A549 (cell line): Measurements from ENCODE around the gene SUGP2. TPM values are rescaled to one million over a fixed set of nuclear protein-coding genes. Genes with fewer than 3 reads are reported as not detected.

Experiments used
- ATAC-seq, 2 experiments: fragments of 200-7000 bp in 1 of 2; fragments of >200 bp in 1 of 2; cut with Nextera tagmentation in 1 of 2; cut with Tn5 transposase in 1 of 2; 3 replicates each; pipeline versions ENCODE4 v1.8.0 to v1.9.1; 2018 to 2020; ENCODE audit warnings: mild to moderate bottlenecking in 1 of 2, moderate library complexity in 1 of 2
- CTCF ChIA-PET: fragments of 300-600 bp; sonication (Branson Sonifier 250); formaldehyde crosslinking; extraction: SDS; loops from one replicate; lab custom pipeline; 2021; ENCODE audit warnings: antibody characterized with exemption, inconsistent platforms; lab: Yijun Ruan, JAX
- POLR2A ChIA-PET: fragments of 350-600 bp; formaldehyde crosslinking; extraction: SDS; loops from one replicate; lab custom pipeline; 2021; ENCODE audit warnings: antibody characterized with exemption, inconsistent platforms; lab: Yijun Ruan, JAX
- DNase-seq, 2 experiments: peaks; one replicate each; pipeline versions ENCODE4 v3.0.0 to v3.0.0-alpha.2; 2011 to 2016; ENCODE audit warnings: low read depth in 1 of 2, low spot score in 1 of 2
- FAIRE-seq: peaks from 2 replicates; lab custom pipeline; 2011; peaks lifted over from hg19 to GRCh38; lab: Jason Lieb, UNC
- H3K27ac ChIP-seq, 2 experiments: fragments of >200 bp; sonication (Bioruptor Twin); formaldehyde crosslinking; 3 replicates each; pipeline ENCODE4 v1.5.1; 2016 to 2017
- H3K4me1 ChIP-seq: fragments of >200 bp; sonication (Bioruptor Twin); formaldehyde crosslinking; 3 replicates; pipeline ENCODE4 v1.6.1; 2016
- H3K4me2 ChIP-seq: fragments of >200 bp; sonication (Bioruptor Twin); formaldehyde crosslinking; 3 replicates; pipeline ENCODE4 v1.6.1; 2016
- H3K4me3 ChIP-seq: fragments of >200 bp; sonication (Bioruptor Twin); formaldehyde crosslinking; 3 replicates; pipeline ENCODE4 v1.5.1; 2016
- H3K9me3 ChIP-seq: fragments of >200 bp; sonication (Bioruptor Twin); formaldehyde crosslinking; 3 replicates; pipeline ENCODE4 v1.6.1; 2016
- CBX8 ChIP-seq: fragments of 200-600 bp; sonication (generic); IDR thresholded peaks from 2 replicates; pipeline ENCODE4 v1.6.1; 2016
- CHD4 ChIP-seq: fragments of 200-600 bp; sonication (generic); IDR thresholded peaks from 2 replicates; pipeline ENCODE4 v1.6.1; 2016; ENCODE audit warnings: antibody characterized with exemption, mild to moderate bottlenecking, borderline replicate concordance
- EHF ChIP-seq: fragments of 250-450 bp; sonication (Bioruptor Pico); IDR thresholded peaks from 2 replicates; pipeline ENCODE4 v1.5.0; 2020; ENCODE audit warnings: mild to moderate bottlenecking
- ESRRA ChIP-seq: fragments of 150-350 bp; IDR thresholded peaks from 2 replicates; pipeline ENCODE4 v1.6.1; 2014; ENCODE audit warnings: mild to moderate bottlenecking, low read length, borderline replicate concordance
- FOXS1 ChIP-seq: fragments of 250-450 bp; sonication (Bioruptor Pico); IDR thresholded peaks from 2 replicates; pipeline ENCODE4 v1.5.0; 2020; ENCODE audit warnings: mild to moderate bottlenecking, moderate library complexity
- GATA3 ChIP-seq: IDR thresholded peaks from 2 replicates; pipeline ENCODE4 v1.6.1; 2012; ENCODE audit warnings: borderline replicate concordance
- HDAC2 ChIP-seq: fragments of 200-600 bp; sonication (generic); IDR thresholded peaks from 2 replicates; pipeline ENCODE4 v1.6.1; 2016
- HEYL ChIP-seq: fragments of 250-450 bp; sonication (Bioruptor Pico); IDR thresholded peaks from 2 replicates; pipeline ENCODE4 v1.8.0; 2021; ENCODE audit warnings: mild to moderate bottlenecking, moderate library complexity
- HOXA7 ChIP-seq: fragments of 250-450 bp; sonication (Bioruptor Pico); IDR thresholded peaks from 2 replicates; pipeline ENCODE4 v1.5.0; 2020; ENCODE audit warnings: mild to moderate bottlenecking, moderate library complexity
- HOXB13 ChIP-seq: fragments of 250-450 bp; sonication (Bioruptor Pico); IDR thresholded peaks from 2 replicates; pipeline ENCODE4 v1.5.0; 2020; ENCODE audit warnings: low read depth, mild to moderate bottlenecking, moderate library complexity
- HOXB5 ChIP-seq: fragments of 250-450 bp; sonication (Bioruptor Pico); IDR thresholded peaks from 2 replicates; pipeline ENCODE4 v1.5.0; 2020; ENCODE audit warnings: mild to moderate bottlenecking, moderate library complexity
- JUN ChIP-seq, 2 experiments: fragments of >200 bp; sonication (Bioruptor Twin); formaldehyde crosslinking; IDR thresholded peaks; 2 replicates in 1 of 2; 3 replicates in 1 of 2; pipeline ENCODE4 v1.6.1; 2016 to 2017
- NFE2L2 ChIP-seq: fragments of 150-350 bp; conservative IDR thresholded peaks from 2 replicates; pipeline ENCODE4 v1.6.1; 2014; ENCODE audit warnings: low read length
- NR3C1 ChIP-seq: fragments of >200 bp; sonication (Bioruptor Twin); formaldehyde crosslinking; IDR thresholded peaks from 3 replicates; pipeline ENCODE4 v1.6.1; 2017
- PHF8 ChIP-seq: fragments of 200-600 bp; sonication (generic); IDR thresholded peaks from 2 replicates; pipeline ENCODE4 v1.6.1; 2016; ENCODE audit warnings: low read depth, mild to moderate bottlenecking, antibody characterized with exemption, moderate library complexity, borderline replicate concordance
- POLR2AphosphoS2 ChIP-seq: conservative IDR thresholded peaks from 2 replicates; pipeline ENCODE4 v1.6.1; 2012; ENCODE audit warnings: low read length, improper control_type of control experiment, inconsistent platforms
- RAD21 ChIP-seq, 2 experiments: fragments of >200 bp in 1 of 2; sonication (Bioruptor Twin) in 1 of 2; formaldehyde crosslinking in 1 of 2; IDR thresholded peaks in 1 of 2; conservative IDR thresholded peaks in 1 of 2; 2 replicates in 1 of 2; 3 replicates in 1 of 2; pipeline ENCODE4 v1.6.1; 2012 to 2018; ENCODE audit warnings: inconsistent platforms in 1 of 2
- RARB ChIP-seq: fragments of 250-450 bp; sonication (Bioruptor Pico); IDR thresholded peaks from 2 replicates; pipeline ENCODE4 v1.8.0; 2021; ENCODE audit warnings: mild to moderate bottlenecking, moderate library complexity
- RCOR1 ChIP-seq: fragments of 150-350 bp; IDR thresholded peaks from 2 replicates; pipeline ENCODE4 v1.6.1; 2014; ENCODE audit warnings: antibody characterized with exemption, low read length, low read depth
- TFCP2L1 ChIP-seq: fragments of 250-450 bp; sonication (Bioruptor Pico); IDR thresholded peaks from 2 replicates; pipeline ENCODE4 v1.5.0; 2021; ENCODE audit warnings: mild to moderate bottlenecking
- ZNF302 ChIP-seq: fragments of 250-450 bp; sonication (Bioruptor Pico); IDR thresholded peaks from 2 replicates; pipeline ENCODE4 v1.9.0; 2021; ENCODE audit warnings: inconsistent platforms, mild to moderate bottlenecking, moderate library complexity
- WGBS: methylation state at CpG from one replicate; pipeline ENCODE4 v1.1.6; 2017; ENCODE audit errors: missing lambda C conversion rate; 5-methylcytosine and 5-hydroxymethylcytosine counted together
- polyA plus RNA-seq, 4 experiments: library from polyadenylated mRNA; depleted of rRNA in 3 of 4; stranded (reverse); fragments of >200 nt; fragmentation: RNase III in 1 of 4; extraction: RNeasy Plus Mini Kit Qiagen cat#74134 plus additional on column Dnase treatment in 1 of 4; gene quantifications; 2 replicates in 3 of 4; 3 replicates in 1 of 4; pipeline ENCODE4 v1.2.3, GENCODE V29; 2011 to 2017
- TF ChIP-seq, protein P1 (sequence below): fragments of 250-450 bp; sonication (Bioruptor Pico); IDR thresholded peaks from 2 replicates; pipeline ENCODE4 v1.5.0; 2021; ENCODE audit warnings: mild to moderate bottlenecking, moderate library complexity, borderline replicate concordance
- TF ChIP-seq, protein P2 (sequence below): fragments of >200 bp; sonication (Bioruptor Twin); formaldehyde crosslinking; IDR thresholded peaks from 2 replicates; pipeline ENCODE4 v1.6.1; 2016
- TF ChIP-seq, protein P3 (sequence below): fragments of 150-350 bp; IDR thresholded peaks from 2 replicates; pipeline ENCODE4 v1.6.1; 2014; ENCODE audit warnings: low read depth, mild to moderate bottlenecking, low read length
- TF ChIP-seq, protein P4 (sequence below): IDR thresholded peaks from 2 replicates; pipeline ENCODE4 v1.6.1; 2012

The SUGP2 gene
- polyA plus RNA-seq, 2 of the 4 experiments (the other 2 are of a cell fraction): 42.4 to 43.9 TPM

DNA sequence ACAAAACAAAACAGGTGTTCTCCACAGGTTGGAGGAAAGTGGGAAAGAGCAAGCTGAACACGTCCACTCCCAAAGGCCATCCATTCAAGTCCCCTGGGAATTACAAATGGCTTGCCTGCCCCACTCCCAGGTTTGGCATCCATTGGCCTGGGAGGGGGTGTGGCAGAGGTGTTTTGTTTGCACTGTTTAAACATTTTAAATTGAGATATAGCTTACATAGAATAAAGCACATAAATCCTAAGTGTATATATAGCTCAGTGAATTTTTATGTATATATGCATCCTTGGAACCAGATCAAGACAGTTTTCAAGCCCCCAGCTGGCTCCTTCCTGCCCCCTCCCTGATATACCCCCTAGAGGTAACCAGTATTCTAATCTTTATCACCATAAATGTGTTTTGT, 43.2 kb upstream of the SUGP2 start:
- POLR2A ChIA-PET: no interaction called here
- Histone ChIP-seq H3K4me2 (no peak overlapping the region), H3K4me3 (no peak overlapping the region), H3K9me3 (no peaks in the 10 kb centered on the region), H3K27ac (no peak overlapping the region), H3K4me1 (no peaks in the 10 kb centered on the region)
- 44% methylated on average over 1 of the region's 1 CpG for WGBS
- DNase-seq (no peak), ATAC-seq (no peak), FAIRE-seq (no peak)
- TF ChIP-seq, protein P1, sequence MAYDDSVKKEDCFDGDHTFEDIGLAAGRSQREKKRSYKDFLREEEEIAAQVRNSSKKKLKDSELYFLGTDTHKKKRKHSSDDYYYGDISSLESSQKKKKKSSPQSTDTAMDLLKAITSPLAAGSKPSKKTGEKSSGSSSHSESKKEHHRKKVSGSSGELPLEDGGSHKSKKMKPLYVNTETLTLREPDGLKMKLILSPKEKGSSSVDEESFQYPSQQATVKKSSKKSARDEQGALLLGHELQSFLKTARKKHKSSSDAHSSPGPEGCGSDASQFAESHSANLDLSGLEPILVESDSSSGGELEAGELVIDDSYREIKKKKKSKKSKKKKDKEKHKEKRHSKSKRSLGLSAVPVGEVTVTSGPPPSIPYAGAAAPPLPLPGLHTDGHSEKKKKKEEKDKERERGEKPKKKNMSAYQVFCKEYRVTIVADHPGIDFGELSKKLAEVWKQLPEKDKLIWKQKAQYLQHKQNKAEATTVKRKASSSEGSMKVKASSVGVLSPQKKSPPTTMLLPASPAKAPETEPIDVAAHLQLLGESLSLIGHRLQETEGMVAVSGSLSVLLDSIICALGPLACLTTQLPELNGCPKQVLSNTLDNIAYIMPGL (CRISPR knock-in tag): no peak
- TF ChIP-seq POLR2AphosphoS2: no peak
- CTCF ChIA-PET: no interaction called here

DNA sequence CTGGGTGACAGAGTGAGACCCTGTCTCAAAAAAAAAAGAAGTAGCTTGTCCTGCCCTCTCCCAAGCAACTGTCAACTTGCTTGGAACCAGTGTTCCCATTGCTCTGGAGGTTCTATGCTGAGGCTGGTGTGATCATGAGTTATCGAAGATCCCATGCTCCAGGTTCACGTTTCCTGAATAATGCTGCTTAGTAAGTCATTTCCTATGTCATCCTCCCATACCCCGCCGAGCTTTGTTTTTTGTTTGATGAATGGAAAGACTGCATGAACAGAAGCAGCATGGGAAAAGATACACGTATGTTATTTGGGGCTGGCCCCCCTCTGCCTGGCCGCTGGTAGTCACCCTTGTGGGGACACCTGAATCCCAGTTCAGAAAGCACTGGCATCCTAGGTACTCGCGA, 41.8 kb upstream of the SUGP2 start:
- Histone ChIP-seq H3K4me1 (no peaks in the 10 kb centered on the region), H3K4me2 (no peak overlapping the region), H3K27ac (no peak overlapping the region), H3K4me3 (no peak overlapping the region), H3K9me3 (no peaks in the 10 kb centered on the region)
- DNase-seq: no peak
- ChIA-PET POLR2A (no interaction called here), CTCF (no interaction called here)
- FAIRE-seq: no peak
- WGBS: 69% methylated on average over 6 of the region's 8 CpGs
- TF ChIP-seq EHF (no peak), CBX8 (no peak), ZNF302 (CRISPR knock-in tag) (no peak), NFE2L2 (no peak), JUN (IDR thresholded peaks at IDR 0.05) (no peak), HOXB5 (no peak), RARB (CRISPR knock-in tag) (no peak), ESRRA (no peak), CHD4 (no peak), RCOR1 (no peak), HOXB13 (no peak), NR3C1 (no peak)
- TF ChIP-seq, protein P2, sequence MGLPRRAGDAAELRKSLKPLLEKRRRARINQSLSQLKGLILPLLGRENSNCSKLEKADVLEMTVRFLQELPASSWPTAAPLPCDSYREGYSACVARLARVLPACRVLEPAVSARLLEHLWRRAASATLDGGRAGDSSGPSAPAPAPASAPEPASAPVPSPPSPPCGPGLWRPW: no peak
- TF ChIP-seq, protein P3, sequence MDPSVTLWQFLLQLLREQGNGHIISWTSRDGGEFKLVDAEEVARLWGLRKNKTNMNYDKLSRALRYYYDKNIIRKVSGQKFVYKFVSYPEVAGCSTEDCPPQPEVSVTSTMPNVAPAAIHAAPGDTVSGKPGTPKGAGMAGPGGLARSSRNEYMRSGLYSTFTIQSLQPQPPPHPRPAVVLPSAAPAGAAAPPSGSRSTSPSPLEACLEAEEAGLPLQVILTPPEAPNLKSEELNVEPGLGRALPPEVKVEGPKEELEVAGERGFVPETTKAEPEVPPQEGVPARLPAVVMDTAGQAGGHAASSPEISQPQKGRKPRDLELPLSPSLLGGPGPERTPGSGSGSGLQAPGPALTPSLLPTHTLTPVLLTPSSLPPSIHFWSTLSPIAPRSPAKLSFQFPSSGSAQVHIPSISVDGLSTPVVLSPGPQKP: no peak
- TF ChIP-seq, protein P4, sequence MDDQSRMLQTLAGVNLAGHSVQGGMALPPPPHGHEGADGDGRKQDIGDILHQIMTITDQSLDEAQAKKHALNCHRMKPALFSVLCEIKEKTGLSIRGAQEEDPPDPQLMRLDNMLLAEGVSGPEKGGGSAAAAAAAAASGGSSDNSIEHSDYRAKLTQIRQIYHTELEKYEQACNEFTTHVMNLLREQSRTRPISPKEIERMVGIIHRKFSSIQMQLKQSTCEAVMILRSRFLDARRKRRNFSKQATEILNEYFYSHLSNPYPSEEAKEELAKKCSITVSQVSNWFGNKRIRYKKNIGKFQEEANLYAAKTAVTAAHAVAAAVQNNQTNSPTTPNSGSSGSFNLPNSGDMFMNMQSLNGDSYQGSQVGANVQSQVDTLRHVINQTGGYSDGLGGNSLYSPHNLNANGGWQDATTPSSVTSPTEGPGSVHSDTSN: no peak
- no peak for ATAC-seq

DNA sequence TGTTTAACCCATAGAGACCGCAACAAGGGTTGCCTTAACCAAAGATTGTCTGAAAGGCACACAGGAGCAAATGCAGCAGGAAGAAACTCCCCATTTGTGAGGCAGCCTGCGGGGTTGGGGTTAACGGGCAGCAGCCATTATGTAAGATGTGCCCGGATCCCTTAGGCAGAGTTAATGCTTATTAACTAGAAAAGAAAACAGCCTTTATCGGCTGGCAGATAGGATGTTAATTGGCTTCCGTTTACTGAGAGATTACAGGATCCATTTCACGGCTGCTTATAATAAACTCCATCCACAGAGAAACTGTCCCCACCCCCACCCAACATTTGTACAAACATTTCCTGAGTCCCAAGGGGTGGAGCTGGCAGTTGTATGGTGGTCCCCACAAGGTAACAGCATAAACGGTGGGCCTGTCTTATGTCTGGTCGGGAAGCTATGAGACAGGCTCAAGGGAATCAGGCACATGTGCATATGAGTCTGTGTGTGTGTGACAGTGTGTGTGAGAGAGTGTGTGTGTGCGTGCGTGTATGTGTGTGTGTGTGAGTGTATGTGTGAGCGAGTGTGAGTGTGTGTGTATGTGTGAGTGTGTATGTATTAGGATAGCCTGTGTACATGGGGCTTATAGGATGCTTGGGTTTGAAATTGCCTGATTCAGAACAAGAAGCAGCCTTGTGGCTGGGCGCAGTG, 41.0 kb upstream of the SUGP2 start:
- no peak for TF ChIP-seq PHF8
- TF ChIP-seq FOXS1 (CRISPR knock-in tag): no peak
- TF ChIP-seq RCOR1: no peak
- TF ChIP-seq CHD4: no peak
- no peak for TF ChIP-seq RAD21 (conservative IDR thresholded peaks at IDR 0.05 in 1 of 2, IDR thresholded peaks at IDR 0.05 in 1 of 2)
- TF ChIP-seq GATA3: no peak
- no peak for TF ChIP-seq JUN (IDR thresholded peaks at IDR 0.05)
- TF ChIP-seq CBX8: no peak
- TF ChIP-seq HOXA7 (CRISPR knock-in tag): no peak
- no peak for TF ChIP-seq TFCP2L1 (CRISPR knock-in tag)
- TF ChIP-seq HEYL (CRISPR knock-in tag): no peak
- TF ChIP-seq EHF: no peak
- no peak for TF ChIP-seq HDAC2
- TF ChIP-seq, protein P4: no peak
- WGBS: 64% methylated on average over 13 of the region's 13 CpGs
- CTCF ChIA-PET: interaction anchor here (0.8 kb wide), 1 partner anchor 151 kb away, joined by 3 read pairs; no protein-coding TSS in a partner anchor
- Histone ChIP-seq H3K4me1 (no peaks in the 10 kb centered on the region), H3K4me2 (no peak overlapping the region), H3K27ac (no peak overlapping the region), H3K9me3 (no peaks in the 10 kb centered on the region), H3K4me3 (no peak overlapping the region)
- POLR2A ChIA-PET: no interaction called here
- FAIRE-seq (no peak), DNase-seq (no peak), ATAC-seq (no peak)
